HG02884 (cell line): ENCODE data around the gene TRDMT1.

Experiments used
- ATAC-seq: cut with Tn5 transposase; IDR thresholded peaks from one replicate; pipeline ENCODE4 v1.9.1; 2021; ENCODE audit warnings: mild to moderate bottlenecking, moderate library complexity; ENCODE audit not compliant: unreplicated experiment

The TRDMT1 gene

DNA sequence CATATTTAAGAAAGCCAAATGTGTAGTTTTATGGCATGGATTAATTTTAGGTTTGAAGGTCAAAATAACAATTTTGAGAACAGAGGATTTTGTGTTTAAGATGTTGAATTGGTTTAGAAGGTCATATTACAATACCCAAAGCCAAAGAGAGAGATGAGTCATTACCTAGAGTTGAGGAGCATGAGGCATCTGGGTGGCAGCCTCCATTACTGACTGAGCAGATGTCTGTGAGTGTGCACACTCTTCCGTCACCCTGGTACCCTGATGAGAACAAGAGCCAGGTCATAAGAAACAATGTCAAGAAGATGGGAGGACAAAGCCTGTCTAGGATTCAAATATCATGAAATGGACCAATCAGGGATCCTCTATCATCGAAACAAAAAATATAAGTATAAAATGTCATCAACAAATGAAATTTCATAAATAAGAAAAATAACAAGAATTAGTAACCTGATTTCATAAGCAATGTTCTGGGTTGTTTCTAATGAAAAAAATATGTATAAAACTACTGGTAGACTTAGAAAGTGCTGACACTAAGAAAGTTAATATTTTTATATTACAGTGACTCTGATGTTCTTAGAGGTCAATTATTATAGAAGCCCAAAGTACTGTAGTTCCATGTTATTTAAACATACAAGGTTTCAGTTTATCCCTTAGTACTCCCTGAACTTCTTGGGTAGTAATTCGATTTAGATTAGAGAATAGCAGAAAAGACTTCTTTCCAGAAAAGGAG lies 91.8 kb downstream of the TRDMT1 start:
- no peak for ATAC-seq

DNA sequence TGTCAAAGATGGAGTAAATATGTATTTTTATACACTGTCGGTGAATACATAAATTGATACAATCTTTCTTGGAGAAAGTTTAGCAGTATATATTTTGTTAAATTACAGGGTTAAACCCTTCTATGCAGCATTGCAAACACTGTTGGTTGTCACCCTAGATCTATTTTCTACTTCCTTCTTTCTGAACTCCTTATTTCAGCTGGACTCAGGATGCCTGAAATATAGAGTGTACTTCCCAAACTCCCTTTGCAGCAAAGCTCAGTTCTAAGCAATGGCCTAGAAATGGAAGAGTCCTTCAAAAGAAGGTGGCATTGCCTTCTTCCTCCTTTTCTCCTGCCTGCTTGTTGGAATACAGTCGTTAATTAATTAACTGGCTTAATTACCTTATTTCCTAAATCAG lies 92.4 kb downstream of the TRDMT1 start:
- ATAC-seq, result no peak

DNA sequence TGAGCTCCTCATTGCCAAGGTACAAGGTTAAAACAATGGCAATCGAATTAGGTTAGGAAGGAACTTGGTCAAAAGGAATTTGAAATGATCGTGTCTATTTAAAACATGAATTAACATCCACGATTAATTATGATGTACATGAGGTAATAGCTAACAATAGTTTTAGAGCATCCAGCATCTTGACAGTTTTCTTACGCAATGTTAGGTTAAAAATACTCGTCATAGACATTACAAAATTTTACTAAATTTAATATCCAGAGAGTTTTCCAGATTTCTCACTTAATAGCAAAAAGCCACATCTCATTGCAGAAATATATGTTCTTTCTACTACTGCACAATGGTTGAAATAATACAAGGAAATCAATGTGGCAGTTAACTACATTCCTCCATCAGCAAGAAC lies 94.5 kb downstream of the TRDMT1 start:
- ATAC-seq, result no peak

DNA sequence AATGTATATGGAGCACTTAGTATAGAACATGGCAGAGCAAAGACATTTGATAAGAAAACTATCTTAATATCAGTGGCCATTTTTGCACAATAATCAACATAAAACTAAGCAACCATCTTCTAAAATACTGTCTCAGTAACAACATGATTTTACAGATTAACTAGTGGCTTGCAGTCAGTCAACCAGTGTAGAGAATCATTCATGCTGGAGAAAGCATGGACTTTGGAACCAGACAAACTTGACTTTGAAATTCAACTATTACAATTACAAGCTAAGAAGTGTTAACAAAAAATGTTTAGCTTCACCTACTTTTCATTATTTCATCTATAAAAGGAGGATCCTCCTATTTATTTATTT lies 99.6 kb downstream of the TRDMT1 start:
- no peak for ATAC-seq

DNA sequence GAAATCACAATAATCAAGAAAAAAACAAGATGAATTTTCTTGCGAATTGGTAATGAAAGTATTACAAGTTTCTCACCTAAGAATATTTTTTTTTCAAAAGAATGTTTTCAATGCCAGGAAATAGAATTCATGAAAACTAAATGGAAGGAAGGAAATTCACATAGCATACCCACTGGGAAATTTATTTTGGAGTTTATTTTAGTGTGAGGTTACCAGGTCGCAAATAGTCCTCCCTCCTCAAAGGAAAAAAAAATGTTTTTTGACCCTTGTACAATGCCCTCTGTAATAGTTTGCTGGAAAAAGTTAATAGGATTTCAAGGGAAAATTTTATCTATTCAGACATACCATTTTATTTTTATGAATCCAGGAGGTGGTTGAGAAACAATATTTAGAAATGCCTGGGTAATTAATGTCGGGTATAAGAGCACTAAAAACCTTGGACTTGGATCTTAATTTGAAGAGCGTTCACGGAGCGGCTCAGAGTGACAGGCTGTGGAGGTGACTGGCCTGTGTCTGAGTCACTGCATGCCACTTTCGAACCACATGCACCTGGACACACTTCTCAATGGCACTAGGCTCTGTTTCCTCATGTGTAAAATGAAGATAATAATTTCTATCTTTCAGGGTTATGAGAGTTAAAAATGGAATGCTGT lies 100.1 kb downstream of the TRDMT1 start:
- ATAC-seq, result no peak

DNA sequence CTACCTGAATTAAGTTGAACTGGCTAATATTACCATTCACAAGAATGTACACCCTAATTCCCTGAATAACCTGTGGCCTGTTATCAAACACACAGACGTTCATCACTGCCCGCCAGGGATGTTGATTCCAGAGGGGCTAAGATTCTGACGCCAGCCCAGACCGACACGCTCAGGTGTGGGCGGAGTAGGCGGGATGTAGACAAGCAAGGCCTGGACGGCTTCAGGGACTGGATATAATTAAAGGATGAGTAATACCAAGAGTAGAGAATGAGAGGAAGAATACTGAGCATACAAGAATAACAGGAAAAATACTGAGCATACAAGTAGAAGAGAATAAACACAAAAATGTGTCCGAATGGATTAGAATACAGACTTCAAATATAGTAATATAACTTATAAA lies 100.9 kb downstream of the TRDMT1 start:
- ATAC-seq, result no peak

DNA sequence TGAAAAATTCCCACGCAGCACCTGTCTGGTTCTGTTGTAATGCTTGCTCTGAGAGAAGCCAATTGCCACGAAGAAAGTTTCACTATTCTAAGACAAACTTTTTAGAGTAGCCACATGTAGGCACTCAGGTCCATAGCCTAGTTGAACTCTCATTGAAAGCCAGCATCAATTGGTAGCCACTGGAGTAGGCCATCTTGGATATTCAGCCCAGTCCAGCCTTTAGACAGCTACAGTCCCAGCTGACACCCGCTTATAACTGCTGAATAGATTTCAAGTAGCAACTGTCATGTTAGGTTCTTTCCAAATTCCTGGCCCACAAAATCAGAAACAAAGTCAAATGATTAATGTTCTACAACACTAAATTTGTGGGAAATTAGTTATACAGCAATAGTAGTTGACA lies 103.5 kb downstream of the TRDMT1 start:
- no peak for ATAC-seq
